ENCODE results near the gene CCDC110. TPM values are rescaled to one million over a fixed set of nuclear protein-coding genes. Genes with fewer than 3 reads are reported as not detected.

The CCDC110 gene
- total and polyA plus RNA-seq, 2 of the 13 experiments (the other 11 are each of a cell fraction or from before 2014, with no cell fraction given): not detected

- no peak; the same call in 1 of the 2 replicates for TF ChIP-seq ISX (CRISPR knock-in tag; conservative IDR thresholded peaks at IDR 0.05)
- peak; percentile 54; the same call in 1 of the 2 replicates for TF ChIP-seq ZNF740 (CRISPR knock-in tag; IDR thresholded peaks at IDR 0.05)
- no peak; the same call in 1 of the 2 replicates for TF ChIP-seq TFAP4 (IDR thresholded peaks at IDR 0.05; ENCODE audit: borderline replicate concordance, low read depth)
- TF ChIP-seq PAX8 (CRISPR knock-in tag; IDR thresholded peaks at IDR 0.05; ENCODE audit: borderline replicate concordance): no peak
- peak; percentile 96 for TF ChIP-seq NKX3-1 (CRISPR knock-in tag; IDR thresholded peaks at IDR 0.05)
- TF ChIP-seq ELF1 (CRISPR knock-in tag; IDR thresholded peaks at IDR 0.05): peak; percentile 51
- TF ChIP-seq ZKSCAN8 (CRISPR knock-in tag; IDR thresholded peaks at IDR 0.05; ENCODE audit: borderline replicate concordance): no peak; the same call in 1 of the 2 replicates
- TF ChIP-seq BRCA1 (CRISPR knock-in tag; IDR thresholded peaks at IDR 0.05): peak; percentile 91
- TF ChIP-seq TEAD3 (CRISPR knock-in tag; optimal IDR thresholded peaks at IDR 0.05; ENCODE audit: borderline replicate concordance): no peak
- peak; percentile 78 for TF ChIP-seq ZBTB4 (CRISPR knock-in tag; IDR thresholded peaks at IDR 0.05; ENCODE audit: borderline replicate concordance)
- no peak for TF ChIP-seq ZNF432 (CRISPR knock-in tag; IDR thresholded peaks at IDR 0.05; ENCODE audit: borderline replicate concordance)
- TF ChIP-seq MLXIP (CRISPR knock-in tag; IDR thresholded peaks at IDR 0.05; ENCODE audit: borderline replicate concordance): no peak
- TF ChIP-seq GABPA (IDR thresholded peaks at IDR 0.05; ENCODE audit: low read depth, low read length): peak; percentile 5; the same call in 1 of the 2 replicates
- no peak; the same call in none of the 2 replicates for TF ChIP-seq GABPA (CRISPR knock-in tag; IDR thresholded peaks at IDR 0.05; ENCODE audit: low read depth)
- TF ChIP-seq RBM39 (IDR thresholded peaks at IDR 0.05; ENCODE audit: low read depth, low read length, poor library complexity, severe bottlenecking): peak; percentile 83
- peak; percentile 82 for TF ChIP-seq KDM3A (CRISPR knock-in tag; IDR thresholded peaks at IDR 0.05; ENCODE audit: low read depth)
- TF ChIP-seq CERS6 (CRISPR knock-in tag; IDR thresholded peaks at IDR 0.05): peak; percentile 75
- TF ChIP-seq SP140L (CRISPR knock-in tag; IDR thresholded peaks at IDR 0.05; ENCODE audit: borderline replicate concordance): peak; percentile 77; the same call in 1 of the 2 replicates
- peak; percentile 97 for TF ChIP-seq ZNF776 (CRISPR knock-in tag; IDR thresholded peaks at IDR 0.05)
- TF ChIP-seq MAFK (conservative IDR thresholded peaks at IDR 0.05 in 1 of 2, IDR thresholded peaks at IDR 0.05 in 1 of 2; ENCODE audit: low read length in 2 of 2): no peak
- peak; percentile 85 for TF ChIP-seq ZNF136 (CRISPR knock-in tag; IDR thresholded peaks at IDR 0.05; ENCODE audit: low read depth)
These were observed 75.4 kb downstream of the CCDC110 start (continued) for GRCh38 chr4:185395956-185396723.
